ENCODE data around the gene MYT1.
"Not testable (repeated sequence)": the region's sequence is repeated elsewhere in the genome, so short reads cannot be mapped to it uniquely, and the experiment has no call there.

MYT1 gene

DNA sequence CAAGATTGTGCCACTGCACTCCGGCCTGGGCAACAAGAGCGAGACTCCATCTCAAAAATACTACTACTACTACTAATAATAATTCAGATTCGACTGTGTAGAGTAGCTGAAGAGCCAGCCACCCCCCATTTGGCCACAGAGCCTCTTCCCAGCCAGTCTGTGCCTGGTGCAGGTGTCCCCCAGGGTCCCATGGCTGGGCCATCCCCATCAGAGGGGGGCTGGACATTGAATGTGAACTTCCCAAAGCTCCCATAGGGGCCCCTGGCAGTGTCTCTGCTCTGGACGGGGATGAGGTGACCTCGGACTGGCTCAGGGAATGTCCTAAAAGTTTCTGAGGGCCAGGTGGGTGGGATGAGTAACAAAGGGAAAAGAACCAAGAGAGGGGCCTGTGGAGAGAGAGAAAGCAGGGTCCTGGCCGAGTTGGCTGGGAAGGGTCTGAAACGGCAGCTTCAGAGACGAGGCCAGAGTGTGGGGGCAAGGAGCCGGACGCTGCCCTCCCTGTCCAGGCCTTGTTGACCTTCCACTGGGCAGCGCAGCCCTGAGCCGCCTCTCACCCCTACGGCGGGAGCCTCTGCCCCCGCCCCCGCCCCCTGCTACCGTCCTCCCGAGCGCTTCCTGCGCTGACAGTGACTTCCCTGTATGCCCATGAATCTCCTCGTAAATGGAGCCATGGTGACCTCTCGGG is 66.4 kb downstream of the MYT1 start:
- TF ChIP-seq, protein P1, sequence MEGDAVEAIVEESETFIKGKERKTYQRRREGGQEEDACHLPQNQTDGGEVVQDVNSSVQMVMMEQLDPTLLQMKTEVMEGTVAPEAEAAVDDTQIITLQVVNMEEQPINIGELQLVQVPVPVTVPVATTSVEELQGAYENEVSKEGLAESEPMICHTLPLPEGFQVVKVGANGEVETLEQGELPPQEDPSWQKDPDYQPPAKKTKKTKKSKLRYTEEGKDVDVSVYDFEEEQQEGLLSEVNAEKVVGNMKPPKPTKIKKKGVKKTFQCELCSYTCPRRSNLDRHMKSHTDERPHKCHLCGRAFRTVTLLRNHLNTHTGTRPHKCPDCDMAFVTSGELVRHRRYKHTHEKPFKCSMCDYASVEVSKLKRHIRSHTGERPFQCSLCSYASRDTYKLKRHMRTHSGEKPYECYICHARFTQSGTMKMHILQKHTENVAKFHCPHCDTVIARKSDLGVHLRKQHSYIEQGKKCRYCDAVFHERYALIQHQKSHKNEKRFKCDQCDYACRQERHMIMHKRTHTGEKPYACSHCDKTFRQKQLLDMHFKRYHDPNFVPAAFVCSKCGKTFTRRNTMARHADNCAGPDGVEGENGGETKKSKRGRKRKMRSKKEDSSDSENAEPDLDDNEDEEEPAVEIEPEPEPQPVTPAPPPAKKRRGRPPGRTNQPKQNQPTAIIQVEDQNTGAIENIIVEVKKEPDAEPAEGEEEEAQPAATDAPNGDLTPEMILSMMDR (conservative IDR thresholded peaks at IDR 0.05; ENCODE audit: low read depth, low read length), result no peak
- H3K4me3 ChIP-seq (ENCODE audit: low read length), result no peak overlapping the region
- no peak for DNase-seq (ENCODE audit: low read depth)

DNA sequence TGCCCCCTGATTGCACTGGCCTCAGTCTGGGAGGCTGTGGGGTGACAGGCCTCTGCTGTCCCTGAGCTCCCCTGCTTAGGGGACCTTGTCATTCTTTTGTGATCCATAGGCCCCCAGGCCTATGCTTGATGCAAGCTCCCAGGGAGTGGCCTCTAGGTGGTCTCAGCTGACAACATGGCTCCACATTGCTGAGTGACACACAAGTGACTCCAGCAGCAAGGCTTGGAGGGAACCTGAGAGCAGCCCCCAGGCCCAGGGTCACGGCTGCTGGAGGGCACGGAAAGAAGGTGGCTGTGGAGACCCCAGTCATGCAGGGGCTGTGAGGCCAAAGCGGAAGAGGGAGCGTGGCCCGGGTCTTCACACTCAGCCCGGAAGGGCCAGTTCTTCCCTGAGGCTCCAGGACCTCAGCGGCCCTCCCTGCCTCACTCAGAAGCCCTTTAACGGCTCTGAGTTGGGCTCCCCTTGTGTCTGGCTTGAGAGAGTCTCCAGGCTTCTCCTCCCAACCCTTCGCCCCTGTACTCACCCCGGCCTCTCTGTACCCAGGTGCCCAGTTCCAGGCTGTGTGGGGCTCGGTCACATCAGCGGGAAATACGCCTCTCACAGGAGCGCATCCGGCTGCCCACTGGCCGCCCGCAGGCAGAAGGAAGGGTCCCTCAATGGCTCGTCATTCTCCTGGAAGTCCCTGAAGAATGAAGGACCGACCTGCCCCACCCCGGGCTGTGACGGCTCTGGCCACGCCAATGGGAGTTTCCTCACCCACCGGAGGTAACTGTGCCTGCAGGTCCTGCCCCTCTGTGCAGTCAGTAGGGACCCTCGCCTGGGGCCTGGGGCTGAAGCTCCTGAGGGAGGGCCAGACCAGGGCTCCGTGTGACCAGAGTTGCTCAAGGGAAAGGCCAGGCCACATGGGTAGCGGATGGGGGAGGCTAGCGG is 67.6 kb downstream of the MYT1 start:
- DNase-seq (ENCODE audit: low read depth), result no peak
- TF ChIP-seq, protein P1 (conservative IDR thresholded peaks at IDR 0.05; ENCODE audit: low read depth, low read length), result no peak
- no peak overlapping the region for H3K4me3 ChIP-seq (ENCODE audit: low read length)

DNA sequence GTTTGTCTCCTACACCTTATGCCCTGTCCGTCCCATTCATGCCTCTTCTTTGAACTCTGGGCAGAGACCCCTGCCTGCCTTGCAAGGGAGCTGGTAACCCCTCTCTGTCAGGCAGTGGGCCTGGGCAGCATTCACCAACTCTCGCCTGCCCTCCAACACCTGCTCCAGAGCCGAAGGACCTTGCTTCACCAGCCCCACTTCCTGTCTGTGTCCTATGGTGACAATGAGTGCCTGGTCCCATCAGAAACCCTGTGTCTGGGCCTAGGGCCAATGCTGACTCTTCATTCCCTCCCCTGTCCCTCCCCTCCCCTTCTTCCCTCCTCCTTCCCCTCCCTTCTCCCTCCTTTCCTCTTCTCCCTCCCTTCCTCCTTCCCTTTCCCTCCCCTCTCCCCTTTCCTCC is 68.5 kb downstream of the MYT1 start:
- H3K4me3 ChIP-seq (ENCODE audit: low read length), result no peak overlapping the region
- TF ChIP-seq, protein P1 (conservative IDR thresholded peaks at IDR 0.05; ENCODE audit: low read depth, low read length), result no peak
- DNase-seq (ENCODE audit: low read depth), result no peak

DNA sequence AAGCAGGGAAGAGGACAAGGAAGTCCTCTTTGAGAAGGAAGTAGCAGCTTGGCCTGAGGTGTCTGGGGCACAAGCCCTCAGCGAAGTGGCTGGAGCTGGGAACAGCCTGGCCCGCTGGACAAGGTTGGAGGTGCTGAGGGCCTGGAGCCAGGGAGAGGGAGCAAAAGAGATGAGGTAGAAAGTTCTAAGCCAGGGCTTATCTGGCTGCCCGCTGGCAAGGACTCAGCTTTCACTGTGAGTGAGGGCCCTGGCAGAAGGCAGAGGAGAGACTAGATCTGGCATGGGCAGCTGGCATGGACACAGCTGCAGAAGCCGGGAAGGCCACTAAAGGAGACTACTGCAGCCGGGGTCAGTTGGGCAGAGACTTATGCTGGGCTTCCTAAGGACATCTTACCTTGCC is 69.5 kb downstream of the MYT1 start:
- TF ChIP-seq, protein P1 (conservative IDR thresholded peaks at IDR 0.05; ENCODE audit: low read depth, low read length), result no peak
- H3K4me3 ChIP-seq (ENCODE audit: low read length), result no peak overlapping the region
- no peak for DNase-seq (ENCODE audit: low read depth)

DNA sequence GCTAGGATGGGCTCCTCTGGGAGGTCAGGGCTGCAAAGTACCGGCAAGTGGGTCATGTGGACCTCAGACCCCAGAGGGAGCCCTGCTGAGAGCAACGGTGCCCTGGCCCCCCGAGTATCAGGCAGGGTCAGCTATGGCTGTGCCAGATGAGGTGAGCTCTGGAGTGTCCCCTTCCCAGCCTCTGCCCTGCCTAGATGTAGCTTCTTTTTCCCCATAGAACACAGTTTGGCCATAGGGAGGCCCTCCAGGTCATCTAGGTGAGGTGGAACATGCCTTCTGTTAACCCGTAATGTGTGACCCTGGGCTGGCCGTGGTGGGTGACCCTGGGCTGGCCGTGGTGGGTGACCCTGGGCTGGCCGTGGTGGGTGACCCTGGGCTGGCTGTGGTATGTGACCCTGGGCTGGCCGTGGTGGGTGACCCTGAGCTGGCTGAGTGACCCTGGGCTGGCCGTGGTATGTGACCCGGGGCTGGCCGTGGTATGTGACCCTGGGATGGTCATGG is 70.1 kb downstream of the MYT1 start:
- H3K4me3 ChIP-seq (ENCODE audit: low read length), result no peak overlapping the region
- no peak for DNase-seq (ENCODE audit: low read depth)
- TF ChIP-seq, protein P1 (conservative IDR thresholded peaks at IDR 0.05; ENCODE audit: low read depth, low read length), result no peak

DNA sequence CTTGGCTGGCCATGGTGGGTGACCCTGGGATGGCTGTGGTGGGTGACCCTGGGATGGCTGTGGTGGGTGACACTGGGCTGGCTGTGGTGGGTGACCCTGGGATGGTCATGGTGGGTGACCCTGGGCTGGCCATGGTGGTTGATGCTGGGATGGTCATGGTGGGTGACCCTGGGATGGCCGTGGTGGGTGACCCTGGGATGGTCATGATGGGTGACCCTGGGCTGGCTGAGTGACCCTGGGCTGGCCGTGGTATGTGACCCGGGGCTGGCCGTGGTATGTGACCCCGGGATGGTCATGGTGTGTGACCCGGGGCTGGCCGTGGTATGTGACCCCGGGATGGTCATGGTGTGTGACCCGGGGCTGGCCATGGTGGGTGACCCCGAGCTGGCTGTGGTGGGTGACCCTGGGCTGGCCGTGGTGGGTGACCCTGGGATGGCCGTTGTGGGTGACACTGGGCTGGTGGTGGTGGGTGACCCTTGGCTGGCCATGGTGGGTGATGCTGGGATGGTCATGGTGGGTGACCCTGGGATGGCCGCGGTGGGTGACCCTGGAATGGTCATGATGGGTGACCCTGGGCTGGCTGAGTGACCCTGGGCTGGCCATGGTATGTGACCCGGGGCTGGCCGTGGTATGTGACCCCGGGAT is 70.8 kb downstream of the MYT1 start:
- H3K4me3 ChIP-seq (ENCODE audit: low read length); DNase-seq (ENCODE audit: low read depth): not testable (repeated sequence)

Data from retinal pigment epithelial cell (primary cell).